Mammary epithelial cell (primary cell): ENCODE data around the gene CEACAM5.

Source experiments
- EZH2 ChIP-seq: IDR thresholded peaks from 2 replicates; pipeline ENCODE4 v1.6.1; 2012; ENCODE audit warnings: low read length, inconsistent platforms, borderline replicate concordance
- TF ChIP-seq, protein P1 (sequence below), 2 donors: IDR thresholded peaks in 1 of 2; conservative IDR thresholded peaks in 1 of 2; 2 replicates each; pipeline ENCODE4 v1.5.1; 2011 to 2012; ENCODE audit warnings: inconsistent platforms in 2 of 2, low read length in 2 of 2, mild to moderate bottlenecking in 2 of 2, control low read depth in 1 of 2, low read depth in 1 of 2; ENCODE audit not compliant: insufficient read depth in 1 of 2; ENCODE audit errors: extremely low read depth in 1 of 2

- TF ChIP-seq, protein P1, sequence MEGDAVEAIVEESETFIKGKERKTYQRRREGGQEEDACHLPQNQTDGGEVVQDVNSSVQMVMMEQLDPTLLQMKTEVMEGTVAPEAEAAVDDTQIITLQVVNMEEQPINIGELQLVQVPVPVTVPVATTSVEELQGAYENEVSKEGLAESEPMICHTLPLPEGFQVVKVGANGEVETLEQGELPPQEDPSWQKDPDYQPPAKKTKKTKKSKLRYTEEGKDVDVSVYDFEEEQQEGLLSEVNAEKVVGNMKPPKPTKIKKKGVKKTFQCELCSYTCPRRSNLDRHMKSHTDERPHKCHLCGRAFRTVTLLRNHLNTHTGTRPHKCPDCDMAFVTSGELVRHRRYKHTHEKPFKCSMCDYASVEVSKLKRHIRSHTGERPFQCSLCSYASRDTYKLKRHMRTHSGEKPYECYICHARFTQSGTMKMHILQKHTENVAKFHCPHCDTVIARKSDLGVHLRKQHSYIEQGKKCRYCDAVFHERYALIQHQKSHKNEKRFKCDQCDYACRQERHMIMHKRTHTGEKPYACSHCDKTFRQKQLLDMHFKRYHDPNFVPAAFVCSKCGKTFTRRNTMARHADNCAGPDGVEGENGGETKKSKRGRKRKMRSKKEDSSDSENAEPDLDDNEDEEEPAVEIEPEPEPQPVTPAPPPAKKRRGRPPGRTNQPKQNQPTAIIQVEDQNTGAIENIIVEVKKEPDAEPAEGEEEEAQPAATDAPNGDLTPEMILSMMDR (conservative IDR thresholded peaks at IDR 0.05 in 1 of 2, IDR thresholded peaks at IDR 0.05 in 1 of 2; ENCODE audit: extremely low read depth in 1 of 2, insufficient read depth in 1 of 2, low read depth in 1 of 2, low read length in 2 of 2): no peak
- no peak for TF ChIP-seq EZH2
Observed at GRCh38 chr19:41774515-41774980, 66.1 kb downstream of the CEACAM5 start.
